Activated T-cell treated with anti-CD3 and anti-CD28 coated beads, Interleukin-2, amount 50 U/mL, for 4 hours (primary cell): ENCODE measurements around the gene ARHGAP1. TPM values are rescaled to one million over a fixed set of nuclear protein-coding genes. Genes with fewer than 3 reads are reported as not detected.
A peak's percentile ranks its signal among the peaks of the same experiment; 100 is the strongest.
"Not testable (repeated sequence)": the region's sequence is repeated elsewhere in the genome, so short reads cannot be mapped to it uniquely, and the experiment has no call there.

Experiments
- ATAC-seq, 2 donors: fragments of 200-7000 bp; cut with Tn5 transposase; one replicate each; pipeline ENCODE4 v1.10.0; 2021
- DNase-seq: peaks from one replicate; pipeline ENCODE4 v3.0.0-alpha.2; 2020
- H3K27me3 Mint-ChIP-seq: one replicate; pipeline ENCODE4 v1.8.0; 2021; ENCODE audit warnings: low read depth, mixed read lengths
- H3K36me3 Mint-ChIP-seq: one replicate; pipeline ENCODE4 v1.8.0; 2022; ENCODE audit warnings: mixed read lengths; ENCODE audit not compliant: insufficient read depth
- H3K4me1 Mint-ChIP-seq: one replicate; pipeline ENCODE4 v1.8.0; 2021; ENCODE audit warnings: low read depth, mixed read lengths
- H3K4me3 Mint-ChIP-seq: one replicate; pipeline ENCODE4 v1.8.0; 2021; ENCODE audit warnings: mild to moderate bottlenecking, moderate library complexity, mixed read lengths
- H3K9me3 Mint-ChIP-seq: one replicate; pipeline ENCODE4 v1.8.0; 2021; ENCODE audit warnings: mixed read lengths
- total RNA-seq, 3 donors: library from RNA; stranded (reverse); gene quantifications; one replicate each; pipeline ENCODE4 v1.2.1, GENCODE V29; 2021

The ARHGAP1 gene
- total RNA-seq, 3 donors from 2014 or later = 52.9 to 63.8 (median 53.4) TPM

DNA sequence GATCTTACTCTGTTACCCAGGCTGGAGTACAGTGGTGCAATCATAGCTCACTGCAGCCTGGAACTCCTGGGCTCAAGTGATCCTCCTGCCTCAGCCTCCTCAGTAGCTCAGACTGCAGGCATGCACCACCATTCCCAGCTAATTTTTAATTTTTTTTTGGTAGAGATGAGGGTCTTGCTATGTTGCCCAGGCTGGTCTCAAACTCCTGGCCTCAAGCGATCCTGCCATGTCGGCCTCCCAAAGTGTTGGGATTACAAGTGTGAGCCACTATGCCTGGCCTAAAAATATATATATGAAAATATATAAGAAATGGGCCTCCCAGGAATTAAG lies 17.4 kb upstream of the ARHGAP1 start:
- ATAC-seq, H3K4me1 Mint-ChIP-seq, H3K9me3 Mint-ChIP-seq, H3K27me3 Mint-ChIP-seq, H3K36me3 Mint-ChIP-seq, DNase-seq, H3K4me3 Mint-ChIP-seq: not testable (repeated sequence)

- Mint-ChIP-seq H3K27me3 (no peaks in the 10 kb centered on the region), H3K9me3 (no peaks in the 10 kb centered on the region), H3K4me1 (peaks cover under 1% of the 10 kb centered on the region), H3K4me3 (no peak overlapping the region), H3K36me3 (no peaks in the 10 kb centered on the region)
- ATAC-seq = no peak
- no peak for DNase-seq
Observed at GRCh38 chr11:46712874-46713576, 12.6 kb upstream of the ARHGAP1 start.

- ATAC-seq (no peak), DNase-seq (no peak)
- peaks cover 9% of the 10 kb centered on the region for H3K36me3 Mint-ChIP-seq
- H3K4me1 Mint-ChIP-seq = no peaks in the 10 kb centered on the region
- no peaks in the 10 kb centered on the region for H3K27me3 Mint-ChIP-seq
- no peak overlapping the region for H3K4me3 Mint-ChIP-seq
- H3K9me3 Mint-ChIP-seq = no peaks in the 10 kb centered on the region
Observed at GRCh38 chr11:46711303-46711702, 10.9 kb upstream of the ARHGAP1 start.

DNA sequence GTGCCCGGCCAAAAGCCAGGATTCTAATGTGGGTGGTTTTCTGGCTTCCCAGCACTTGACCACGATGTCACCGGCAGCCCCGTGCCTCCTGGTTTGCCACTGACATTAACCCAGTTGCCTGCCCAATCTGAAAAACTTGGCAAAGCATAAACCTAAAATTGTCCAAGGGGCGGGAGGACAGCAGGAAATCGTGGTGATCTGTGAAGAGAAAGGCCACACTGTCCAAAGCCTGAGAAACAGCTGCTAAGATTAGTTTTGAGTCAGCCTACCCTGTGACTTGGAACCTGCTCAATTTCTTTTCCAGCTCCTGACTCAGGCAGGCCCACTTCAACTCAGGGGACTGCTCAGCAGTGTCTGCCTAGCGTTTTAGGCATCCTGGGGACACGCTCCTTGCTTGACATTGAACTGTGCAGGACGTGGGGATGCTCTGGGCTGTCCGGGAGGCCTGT lies 10.4 kb upstream of the ARHGAP1 start:
- Mint-ChIP-seq H3K9me3 (no peaks in the 10 kb centered on the region), H3K27me3 (no peaks in the 10 kb centered on the region), H3K4me1 (no peaks in the 10 kb centered on the region), H3K36me3 (peaks cover 9% of the 10 kb centered on the region), H3K4me3 (no peak overlapping the region)
- DNase-seq = no peak
- no peak for ATAC-seq

DNA sequence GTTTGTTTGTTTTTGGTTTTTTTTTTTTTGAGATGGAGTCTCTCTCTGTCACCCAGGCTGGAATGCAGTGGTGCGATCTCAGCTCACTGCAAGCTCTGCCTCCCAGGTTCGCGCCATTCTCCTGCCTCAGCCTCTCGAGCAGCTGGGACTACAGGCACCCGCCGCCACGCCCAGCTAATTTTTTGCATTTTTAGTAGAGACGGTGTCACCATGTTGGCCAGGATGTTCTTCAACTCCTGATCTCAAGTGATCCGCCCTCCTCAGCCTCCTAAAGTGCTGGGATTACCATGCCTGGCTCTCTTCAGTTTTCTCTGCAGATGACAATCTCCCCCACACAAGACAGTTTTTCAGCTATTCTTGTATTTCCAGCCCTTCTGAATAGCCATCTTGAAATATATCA lies 8.9 kb upstream of the ARHGAP1 start:
- DNase-seq, H3K9me3 Mint-ChIP-seq, H3K27me3 Mint-ChIP-seq, H3K4me3 Mint-ChIP-seq, ATAC-seq, H3K36me3 Mint-ChIP-seq, H3K4me1 Mint-ChIP-seq: not testable (repeated sequence)

- no peak for ATAC-seq
- no peak for DNase-seq
- H3K4me1 Mint-ChIP-seq = peaks cover 8% of the 10 kb centered on the region
- no peaks in the 10 kb centered on the region for H3K9me3 Mint-ChIP-seq
- peaks cover 20% of the 10 kb centered on the region for H3K36me3 Mint-ChIP-seq
- H3K27me3 Mint-ChIP-seq = no peaks in the 10 kb centered on the region
- H3K4me3 Mint-ChIP-seq = no peak overlapping the region
Observed at GRCh38 chr11:46706886-46707285, 6.5 kb upstream of the ARHGAP1 start.

- ATAC-seq (no peak), DNase-seq (no peak)
- Mint-ChIP-seq H3K27me3 (no peaks in the 10 kb centered on the region), H3K9me3 (no peaks in the 10 kb centered on the region), H3K4me1 (peaks cover 17% of the 10 kb centered on the region), H3K4me3 (no peak overlapping the region), H3K36me3 (peaks cover 24% of the 10 kb centered on the region)
Observed at GRCh38 chr11:46705070-46705688, 4.8 kb upstream of the ARHGAP1 start.

- peak overlapping the region; percentile 97 for H3K4me3 Mint-ChIP-seq
- DNase-seq (no peak), ATAC-seq (peak in 1 of 2 donors; percentile 2)
- H3K36me3 Mint-ChIP-seq = peaks cover 16% of the 10 kb centered on the region
- no peaks in the 10 kb centered on the region for H3K27me3 Mint-ChIP-seq
- H3K4me1 Mint-ChIP-seq = peaks cover 43% of the 10 kb centered on the region
- no peaks in the 10 kb centered on the region for H3K9me3 Mint-ChIP-seq
Observed at GRCh38 chr11:46701078-46701654, 747 bp upstream of the ARHGAP1 start.

- peaks cover 27% of the 10 kb centered on the region for H3K36me3 Mint-ChIP-seq
- no peaks in the 10 kb centered on the region for H3K27me3 Mint-ChIP-seq
- H3K4me1 Mint-ChIP-seq = peaks cover 49% of the 10 kb centered on the region
- H3K4me3 Mint-ChIP-seq = peak overlapping the region; percentile 97
- ATAC-seq (no peak), DNase-seq (no peak)
- no peaks in the 10 kb centered on the region for H3K9me3 Mint-ChIP-seq
Observed at GRCh38 chr11:46698597-46698996, 1.8 kb downstream of the ARHGAP1 start.

GRCh38 chr11:46697723-46698122 lies 2.7 kb downstream of the ARHGAP1 start:
- Mint-ChIP-seq H3K36me3 (peaks cover 23% of the 10 kb centered on the region), H3K4me3 (peak overlapping the region; percentile 24)
- ATAC-seq = no peak

GRCh38 chr11:46697303-46697702 lies 3.1 kb downstream of the ARHGAP1 start:
- no peaks in the 10 kb centered on the region for H3K9me3 Mint-ChIP-seq
- peaks cover 42% of the 10 kb centered on the region for H3K4me1 Mint-ChIP-seq
- H3K36me3 Mint-ChIP-seq = peaks cover 19% of the 10 kb centered on the region
- DNase-seq = no peak
- ATAC-seq = no peak
- H3K4me3 Mint-ChIP-seq = no peak overlapping the region
- H3K27me3 Mint-ChIP-seq = no peaks in the 10 kb centered on the region

More at GRCh38 chr11:46697723-46698122, 2.7 kb downstream of the ARHGAP1 start:
- Mint-ChIP-seq H3K4me1 (peaks cover 47% of the 10 kb centered on the region), H3K9me3 (no peaks in the 10 kb centered on the region), H3K27me3 (no peaks in the 10 kb centered on the region)
- no peak for DNase-seq

DNA sequence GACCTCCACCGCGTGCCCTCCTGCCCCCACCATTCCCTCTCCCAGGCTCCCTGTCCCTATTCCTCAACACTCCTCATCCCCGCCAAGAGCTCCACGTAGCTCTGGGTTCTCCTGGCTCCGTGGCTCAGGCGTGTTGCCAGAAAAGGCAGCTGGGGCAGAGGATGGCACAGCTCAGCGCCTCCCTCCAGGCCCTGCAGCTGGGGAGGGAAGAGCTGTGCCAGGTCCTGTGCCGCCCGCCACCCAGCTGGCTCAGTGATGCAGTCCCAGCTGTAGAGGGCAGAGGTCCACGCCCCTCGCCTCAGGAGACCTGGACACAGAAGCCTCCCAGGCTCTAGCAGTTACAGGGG lies 4.2 kb downstream of the ARHGAP1 start:
- Mint-ChIP-seq H3K36me3 (peaks cover 15% of the 10 kb centered on the region), H3K4me1 (peaks cover 34% of the 10 kb centered on the region), H3K9me3 (no peaks in the 10 kb centered on the region), H3K4me3 (no peak overlapping the region), H3K27me3 (no peaks in the 10 kb centered on the region)
- ATAC-seq (no peak), DNase-seq (no peak)

DNA sequence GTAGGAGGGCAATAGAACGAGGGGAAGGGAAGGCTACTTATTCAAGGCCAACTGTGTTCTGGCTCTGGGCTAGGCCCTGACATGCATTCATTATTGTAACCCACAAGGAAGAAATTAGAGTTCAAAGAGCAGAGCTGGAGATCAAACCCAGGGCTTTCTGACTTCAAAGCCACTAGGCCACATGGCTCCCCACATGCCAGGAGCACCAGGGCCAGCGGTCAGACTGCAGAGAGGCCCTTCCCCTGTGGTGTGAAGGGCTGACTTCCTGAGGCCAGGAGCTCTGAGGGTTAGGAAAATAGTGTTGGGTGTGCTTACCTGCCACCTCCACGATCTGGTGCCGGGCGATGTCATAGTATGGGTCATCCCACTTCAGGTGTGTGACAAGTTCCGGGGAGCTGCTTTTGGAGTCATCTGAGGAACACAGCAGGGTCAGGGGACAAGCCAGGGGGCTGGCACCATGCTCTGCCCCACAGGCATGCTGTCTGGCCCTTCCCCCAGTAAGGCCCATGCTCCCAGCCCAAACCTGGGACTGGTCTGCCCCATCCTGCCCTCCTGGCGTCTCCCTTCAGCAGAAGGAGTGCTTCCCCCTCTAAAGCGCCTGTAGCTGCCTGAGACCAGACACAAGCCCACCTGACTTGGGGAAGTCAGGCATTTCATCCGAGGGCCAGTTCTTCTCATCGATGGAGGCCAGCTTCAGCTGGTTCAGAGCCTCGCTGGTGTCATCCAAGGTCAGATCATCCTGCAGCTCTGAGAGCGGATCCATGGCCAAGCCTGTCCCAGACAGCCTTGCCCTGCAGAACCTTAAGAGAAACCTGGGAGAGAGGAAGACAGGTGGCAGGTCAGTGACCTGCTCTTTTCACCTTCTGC lies 4.8 kb downstream of the ARHGAP1 start:
- peaks cover 34% of the 10 kb centered on the region for H3K4me1 Mint-ChIP-seq
- no peak for DNase-seq
- no peak for ATAC-seq
- no peak overlapping the region for H3K4me3 Mint-ChIP-seq
- H3K9me3 Mint-ChIP-seq = no peaks in the 10 kb centered on the region
- no peaks in the 10 kb centered on the region for H3K27me3 Mint-ChIP-seq
- peaks cover 17% of the 10 kb centered on the region for H3K36me3 Mint-ChIP-seq

GRCh38 chr11:46694607-46695006 lies 5.8 kb downstream of the ARHGAP1 start:
- no peaks in the 10 kb centered on the region for H3K27me3 Mint-ChIP-seq
- DNase-seq (no peak), ATAC-seq (no peak)
- no peaks in the 10 kb centered on the region for H3K9me3 Mint-ChIP-seq
- peaks cover 31% of the 10 kb centered on the region for H3K4me1 Mint-ChIP-seq
- peaks cover 20% of the 10 kb centered on the region for H3K36me3 Mint-ChIP-seq
- H3K4me3 Mint-ChIP-seq = no peak overlapping the region
